HG02571 (cell line): ENCODE data around the gene PACS1.

Experiments used
- ATAC-seq: cut with Tn5 transposase; IDR thresholded peaks from one replicate; pipeline ENCODE4 v1.9.1; 2021; ENCODE audit warnings: mild to moderate bottlenecking, moderate library complexity; ENCODE audit not compliant: unreplicated experiment

The PACS1 gene

DNA sequence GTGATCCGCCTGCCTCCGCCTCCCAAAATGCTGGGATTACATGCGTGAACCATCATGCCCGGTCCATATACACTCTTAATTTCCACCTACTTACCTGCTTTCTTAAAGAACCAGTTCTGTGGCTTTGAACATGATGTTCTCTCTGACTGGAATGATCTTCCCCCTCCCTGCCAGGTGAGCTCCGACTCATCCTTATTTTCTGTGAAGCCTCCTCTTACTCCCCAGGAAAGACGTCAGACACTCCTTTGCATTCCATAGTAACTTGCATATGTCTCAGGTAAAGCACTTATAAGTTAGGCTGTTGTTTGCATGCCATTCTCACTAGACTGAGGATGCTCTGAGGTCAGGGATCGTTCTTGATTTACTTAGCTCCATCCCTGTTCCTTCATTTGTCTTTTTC lies 106.6 kb downstream of the PACS1 start:
- ATAC-seq: no peak

DNA sequence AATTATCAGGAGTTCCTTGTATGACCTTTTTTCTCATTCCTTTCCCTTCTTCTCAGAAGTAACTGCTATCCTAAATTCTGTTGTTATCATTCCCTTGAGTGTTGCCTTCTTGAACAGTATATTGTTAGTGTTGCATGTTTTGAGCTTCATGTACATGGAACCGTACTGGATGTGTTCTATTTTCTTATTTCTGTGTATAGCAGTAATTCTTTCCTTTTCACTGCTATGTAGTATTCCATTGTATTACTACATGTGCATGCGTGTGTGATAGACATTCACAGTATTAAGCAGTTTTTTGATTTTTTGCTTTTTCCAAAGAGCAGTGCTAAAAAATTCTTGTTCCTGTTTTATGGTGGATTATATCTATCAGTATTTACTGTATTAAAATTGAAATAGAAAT lies 108.1 kb downstream of the PACS1 start:
- ATAC-seq: no peak

DNA sequence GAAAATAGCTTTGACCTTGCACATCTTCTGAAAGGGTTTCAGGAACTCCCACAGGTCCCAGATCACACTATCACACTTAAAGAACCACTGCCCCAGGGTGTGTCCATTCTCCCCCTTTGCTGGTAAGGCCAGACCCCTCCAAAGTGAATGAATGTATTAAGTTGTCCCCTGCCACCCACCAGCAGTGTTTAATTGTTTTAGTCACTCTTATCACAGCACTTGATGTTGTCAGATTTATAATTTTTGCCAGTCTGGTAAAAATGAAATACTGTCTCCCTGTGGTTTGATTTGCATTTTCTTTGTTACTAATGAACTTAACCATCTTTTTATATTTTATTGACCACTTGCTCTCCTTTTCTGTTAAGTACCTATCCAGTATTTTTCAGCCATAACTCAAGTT lies 108.8 kb downstream of the PACS1 start:
- no peak for ATAC-seq

DNA sequence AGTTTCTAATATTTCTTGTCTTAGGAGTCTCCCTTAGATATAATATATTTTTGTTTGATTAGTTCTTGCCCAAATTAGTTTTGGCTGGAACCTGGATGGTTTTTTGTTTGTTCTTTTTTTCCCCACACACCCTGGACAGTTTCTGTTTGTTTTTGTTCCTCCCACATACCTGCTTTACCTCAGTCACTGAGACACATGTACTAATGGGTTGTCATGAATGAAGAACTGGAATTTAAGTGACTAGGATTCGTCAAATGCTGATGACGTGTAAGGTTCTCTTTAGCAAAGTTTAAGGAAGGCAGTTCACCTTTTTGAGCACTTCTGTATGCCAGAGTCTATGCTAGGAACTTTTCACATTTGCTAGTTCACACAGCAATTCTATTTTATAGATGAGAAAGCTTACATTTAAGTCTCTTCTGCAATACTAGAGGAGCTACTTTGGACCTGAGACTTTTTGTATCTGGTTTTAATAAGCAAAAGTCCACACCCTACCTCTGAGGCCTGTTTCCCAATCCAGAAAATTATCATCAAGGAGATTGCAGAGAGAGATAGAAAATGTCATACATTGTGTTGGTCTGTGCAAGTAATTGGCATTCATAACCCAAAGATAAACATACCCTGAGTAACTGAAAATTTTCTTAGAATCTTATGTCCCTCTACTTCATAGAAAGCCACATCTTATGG lies 111.7 kb downstream of the PACS1 start:
- no peak for ATAC-seq

DNA sequence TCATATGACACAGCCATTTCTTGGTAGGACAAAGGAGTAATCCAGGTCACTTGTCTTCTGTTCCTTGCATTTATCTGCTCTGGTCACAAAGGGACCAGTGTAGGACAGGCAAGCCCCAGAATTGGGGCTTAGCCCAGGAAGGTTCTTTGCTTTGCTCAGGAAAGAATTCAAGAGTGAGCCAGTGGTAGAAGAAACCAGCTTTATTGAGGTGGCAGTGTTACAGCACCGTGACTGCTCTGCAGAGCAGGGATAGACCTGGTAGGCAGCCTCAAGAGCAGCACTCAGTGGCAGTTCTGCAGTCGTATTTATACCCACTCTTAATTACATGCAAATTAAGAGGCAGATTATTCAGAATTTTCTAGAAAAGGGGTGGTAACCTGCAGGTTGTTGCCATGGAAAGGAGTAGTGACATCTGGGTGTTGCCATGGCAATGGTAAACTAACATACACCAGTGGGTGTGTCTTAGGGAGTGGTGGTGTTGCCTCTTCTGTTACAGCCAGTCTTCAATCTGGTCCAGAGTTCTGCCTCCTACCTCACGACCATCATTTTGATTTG lies 113.5 kb downstream of the PACS1 start:
- no peak for ATAC-seq

DNA sequence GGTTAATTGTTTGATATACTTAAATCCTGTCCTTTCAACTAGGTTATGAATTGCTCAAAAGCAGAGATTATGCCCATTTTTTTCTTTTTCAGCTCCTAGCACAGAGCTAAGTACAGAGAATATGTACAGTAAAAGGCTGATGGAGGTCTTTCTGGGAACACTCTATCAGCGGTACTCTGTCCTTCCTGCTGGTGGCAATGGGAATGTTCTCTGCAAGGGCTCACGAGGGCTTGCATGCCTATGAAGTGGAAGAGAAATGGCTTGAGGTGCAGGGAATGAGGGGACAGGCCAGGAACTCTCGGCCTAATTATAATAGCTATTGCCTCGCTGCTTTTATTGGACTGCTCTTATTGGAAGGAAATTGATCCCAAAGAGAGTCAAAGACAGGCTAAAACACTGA lies 114.7 kb downstream of the PACS1 start:
- no peak for ATAC-seq

DNA sequence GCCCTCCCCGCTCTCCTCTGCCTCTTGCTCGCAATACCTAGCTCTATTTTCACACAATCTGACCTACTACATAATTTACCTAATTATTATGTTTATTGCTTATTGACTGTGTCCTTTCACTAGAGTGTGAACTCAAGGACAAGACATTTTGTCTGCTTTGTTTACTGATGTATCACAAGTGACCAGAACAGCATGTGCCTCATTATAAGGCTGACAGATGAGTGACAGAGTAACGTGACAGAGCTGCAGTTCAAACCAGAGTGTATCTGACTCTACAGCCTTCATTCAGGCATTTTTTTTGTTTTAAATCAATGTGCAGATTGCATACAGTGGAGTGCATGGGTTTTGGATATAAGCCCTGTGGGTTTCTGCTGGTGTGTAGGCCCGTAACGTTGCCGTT lies 116.4 kb downstream of the PACS1 start:
- ATAC-seq: no peak

DNA sequence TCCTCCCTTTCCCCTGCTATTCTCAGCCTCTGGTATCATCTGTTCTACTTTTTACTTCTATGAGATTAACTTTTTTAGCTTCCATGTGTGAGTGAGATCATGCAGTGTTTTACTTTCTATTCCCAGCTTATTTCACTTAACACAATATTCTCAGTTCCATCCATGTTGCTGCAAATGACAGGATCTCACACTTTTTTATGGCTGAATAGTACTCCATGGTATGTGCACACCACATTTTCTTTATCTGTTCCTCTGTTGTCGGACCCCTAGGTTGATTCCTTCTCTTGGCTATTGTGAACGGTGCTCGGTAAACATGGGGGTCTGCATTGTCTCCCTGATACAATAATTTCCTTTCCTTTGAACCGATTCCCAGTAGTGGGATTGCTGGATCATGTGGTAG lies 117.4 kb downstream of the PACS1 start:
- no peak for ATAC-seq

DNA sequence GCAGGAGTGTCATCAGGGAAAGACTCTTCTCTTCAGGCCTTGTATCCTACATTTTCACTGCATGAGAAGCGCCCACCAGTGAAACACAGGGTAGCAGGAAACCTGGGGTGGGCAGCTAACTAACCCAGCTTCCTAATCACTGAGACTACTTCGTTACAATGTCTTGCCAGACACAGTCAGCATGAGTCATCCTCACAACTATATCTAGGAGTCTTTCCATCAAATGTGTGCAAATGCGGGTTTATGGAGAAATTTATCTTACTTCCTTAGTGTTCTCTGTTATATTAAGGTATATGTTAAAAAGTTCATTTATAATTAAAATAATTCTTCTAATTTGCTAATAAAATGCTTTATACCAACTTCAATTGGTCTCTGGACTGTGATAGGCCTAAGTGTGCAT lies 118.5 kb downstream of the PACS1 start:
- ATAC-seq: no peak

DNA sequence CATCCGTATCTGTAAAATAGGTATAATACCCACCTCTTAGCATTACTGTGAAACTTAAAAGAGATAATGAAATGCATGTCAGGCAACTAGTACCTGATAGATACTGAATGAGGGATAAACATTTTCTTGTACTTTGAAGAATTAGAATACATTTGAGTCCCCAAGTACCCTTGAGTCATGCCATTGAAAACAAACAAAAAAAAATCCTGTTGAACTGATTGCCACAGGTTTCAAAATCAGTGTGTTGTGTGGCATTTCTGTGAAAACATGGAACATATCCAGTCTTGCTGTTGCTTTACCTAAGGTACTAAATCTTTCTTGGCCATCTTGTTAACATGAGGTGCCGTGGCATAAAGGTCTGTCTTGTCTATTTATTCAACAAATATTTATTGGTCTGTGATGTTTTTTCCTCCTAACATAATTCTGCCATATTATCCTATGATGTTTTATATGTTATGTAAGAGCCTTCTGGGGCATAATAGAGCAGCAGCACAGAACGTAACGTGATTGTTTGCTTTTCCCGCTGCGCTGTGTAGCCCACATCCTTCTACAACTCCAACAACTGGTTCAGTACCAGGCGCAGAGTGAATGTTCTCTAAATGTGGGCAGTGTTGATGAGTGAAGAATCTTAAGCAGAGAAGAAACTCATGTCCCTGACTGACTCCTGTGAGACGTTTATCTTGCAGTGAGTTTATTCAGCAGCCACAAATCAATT lies 119.1 kb downstream of the PACS1 start:
- no peak for ATAC-seq

DNA sequence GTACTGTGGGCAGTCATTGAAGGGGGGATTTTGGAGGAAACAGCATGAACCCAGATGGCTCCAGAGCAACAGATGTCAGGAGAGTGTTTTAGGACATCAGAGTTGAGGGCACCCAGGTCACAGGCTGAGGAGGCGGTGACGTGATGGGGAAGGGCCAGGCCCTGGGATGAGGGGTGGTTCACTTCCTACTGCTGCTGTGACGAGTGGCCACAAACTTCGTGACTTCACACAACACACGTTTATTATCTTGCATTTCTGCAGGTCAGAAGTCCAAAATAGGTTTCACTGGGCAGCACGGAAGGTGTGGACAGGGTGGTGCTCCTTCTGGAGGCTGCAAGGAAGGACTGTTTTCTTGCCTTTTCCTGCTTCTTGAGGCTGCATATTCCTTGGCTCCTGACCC lies 120.7 kb downstream of the PACS1 start:
- no peak for ATAC-seq

DNA sequence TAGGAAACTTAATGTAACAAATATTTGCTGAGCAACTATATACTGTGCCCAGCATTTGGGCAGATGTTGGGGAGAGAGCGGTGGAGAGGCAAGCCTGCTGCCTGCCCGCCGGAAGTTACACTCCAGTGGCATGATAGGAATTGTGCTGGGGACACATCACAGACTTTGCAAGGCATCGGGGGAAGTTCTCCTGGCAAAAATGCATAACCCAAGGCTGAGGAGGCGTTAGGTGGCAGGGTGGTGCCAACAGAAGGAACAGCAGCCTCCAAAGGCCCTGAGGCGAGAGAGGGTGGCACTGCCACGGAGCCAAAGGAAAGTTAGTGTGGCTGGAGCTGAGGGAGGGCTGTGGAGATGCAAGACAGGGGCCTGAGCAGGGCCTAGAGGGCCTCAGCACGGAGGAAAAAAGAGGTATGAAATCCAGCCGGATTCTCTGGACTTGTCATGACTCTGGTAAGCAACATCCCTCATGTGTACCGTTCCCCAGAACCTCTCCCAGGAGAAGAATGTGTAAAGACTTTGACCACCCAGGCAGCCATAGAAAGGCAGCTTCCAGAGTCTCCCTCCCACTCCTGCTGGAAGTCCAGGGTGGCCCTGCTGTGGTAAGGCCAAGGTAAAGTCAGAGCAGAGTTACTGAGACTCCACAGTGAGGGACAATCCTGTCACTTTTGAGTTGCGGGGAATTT lies 122.2 kb downstream of the PACS1 start:
- no peak for ATAC-seq

DNA sequence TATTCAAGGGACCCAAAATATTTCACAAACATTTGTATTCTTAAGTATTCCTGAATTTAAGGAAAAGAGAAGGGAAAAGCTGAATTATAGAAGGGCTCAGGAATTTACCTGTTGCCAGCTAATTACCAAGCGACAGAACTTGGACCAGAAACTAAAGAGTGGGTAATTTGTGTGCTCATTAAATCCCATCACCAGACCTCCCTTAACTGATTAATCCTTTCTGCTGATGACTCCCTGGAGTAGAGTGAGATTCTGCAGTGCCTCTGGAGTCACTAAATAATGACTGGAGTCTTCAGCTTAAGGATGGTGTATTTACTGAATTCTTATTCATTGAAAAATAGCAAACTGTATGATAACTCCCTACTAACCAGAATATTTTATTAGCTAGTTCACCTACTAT lies 124.3 kb downstream of the PACS1 start:
- no peak for ATAC-seq

DNA sequence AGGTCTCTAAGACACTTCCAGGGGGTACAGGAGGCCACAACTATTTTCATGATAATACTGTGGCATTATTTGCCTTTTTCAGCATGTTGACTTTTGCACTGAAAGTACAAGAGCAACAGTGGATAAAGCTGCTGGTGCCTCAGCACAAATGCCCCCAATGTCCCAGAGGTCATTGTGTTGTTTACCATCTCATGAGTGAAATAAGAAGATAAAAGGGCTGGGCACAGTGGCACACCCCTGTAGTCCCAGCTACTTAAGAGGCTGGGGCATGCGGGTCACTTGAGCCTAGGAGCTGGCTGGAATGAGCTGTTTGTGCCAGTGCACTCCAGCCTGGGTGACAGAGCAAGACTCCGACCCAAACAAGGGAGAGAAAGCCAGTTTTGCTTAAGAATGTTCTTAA lies 125.8 kb downstream of the PACS1 start:
- ATAC-seq: no peak

DNA sequence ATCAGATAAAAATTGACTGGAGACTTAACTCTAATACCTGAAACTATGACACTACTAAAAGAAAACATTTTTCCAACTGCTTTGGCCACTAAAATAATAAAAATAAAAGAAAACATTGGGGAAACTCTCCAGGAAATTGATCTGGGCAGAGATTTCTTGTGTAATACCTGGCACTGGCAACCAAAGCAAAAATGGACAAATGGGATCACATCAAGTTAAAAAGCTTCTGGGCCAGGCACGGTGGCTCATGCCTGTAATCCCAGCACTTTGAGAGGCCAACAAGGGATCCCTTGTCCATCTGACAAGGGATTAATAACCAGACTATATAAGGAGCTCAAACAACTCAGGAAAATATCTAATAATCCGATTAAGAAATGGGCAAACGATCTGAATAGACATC lies 133.8 kb downstream of the PACS1 start:
- no peak for ATAC-seq

DNA sequence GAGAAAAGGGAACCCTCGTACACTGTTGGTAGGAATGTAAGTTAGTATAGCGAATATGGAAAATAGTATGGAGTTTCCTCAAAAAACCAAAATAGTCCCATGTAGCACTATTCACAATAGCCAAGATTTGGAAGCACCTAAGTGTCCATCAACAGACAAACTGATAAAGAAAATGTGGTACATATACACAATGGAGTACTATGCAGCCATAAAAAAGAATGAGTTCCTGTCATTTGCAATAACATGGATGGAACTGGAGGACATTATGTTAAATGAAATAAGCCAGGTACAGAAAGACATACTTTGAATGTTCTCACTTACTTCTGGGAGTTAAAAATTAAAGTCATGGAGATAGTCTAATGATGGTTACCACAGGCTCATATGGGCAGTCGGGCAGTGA lies 134.3 kb downstream of the PACS1 start:
- ATAC-seq: no peak

DNA sequence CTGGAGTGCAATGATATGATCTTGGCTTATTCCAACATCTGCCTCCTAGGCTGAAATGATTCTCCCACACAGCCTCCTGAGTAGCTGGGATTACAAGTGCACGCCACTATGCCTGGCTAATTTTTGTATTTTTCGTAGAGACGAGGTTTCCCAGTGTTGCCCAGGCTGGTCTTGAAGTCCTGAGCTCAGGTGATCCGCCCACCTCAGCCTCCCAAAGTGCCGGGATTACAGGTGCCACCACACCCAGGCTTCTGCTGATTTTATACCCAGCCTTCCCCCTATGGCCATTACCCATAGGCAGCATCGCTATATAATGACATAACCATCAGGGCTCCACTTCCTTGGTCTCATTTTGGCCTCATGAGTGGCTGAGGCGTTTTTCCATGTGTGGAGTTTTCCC lies 137.7 kb downstream of the PACS1 start:
- ATAC-seq: no peak

DNA sequence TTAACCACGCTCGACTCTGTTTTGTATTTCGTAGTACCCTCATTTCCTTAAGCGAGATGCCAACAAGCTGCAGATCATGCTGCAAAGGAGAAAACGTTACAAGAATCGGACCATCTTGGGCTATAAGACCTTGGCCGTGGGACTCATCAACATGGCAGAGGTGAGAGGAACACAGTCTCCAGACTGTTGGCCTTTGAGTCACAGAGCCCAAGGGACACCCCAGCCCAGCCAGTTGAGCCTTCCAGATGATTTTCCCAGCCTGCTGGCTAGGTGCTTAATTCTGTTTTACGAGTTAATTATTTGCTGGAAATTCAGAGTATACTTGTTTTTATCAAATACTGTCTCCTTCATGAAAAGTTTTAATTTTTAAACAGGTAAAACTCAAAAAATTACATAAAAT lies 141.0 kb downstream of the PACS1 start:
- no peak for ATAC-seq

DNA sequence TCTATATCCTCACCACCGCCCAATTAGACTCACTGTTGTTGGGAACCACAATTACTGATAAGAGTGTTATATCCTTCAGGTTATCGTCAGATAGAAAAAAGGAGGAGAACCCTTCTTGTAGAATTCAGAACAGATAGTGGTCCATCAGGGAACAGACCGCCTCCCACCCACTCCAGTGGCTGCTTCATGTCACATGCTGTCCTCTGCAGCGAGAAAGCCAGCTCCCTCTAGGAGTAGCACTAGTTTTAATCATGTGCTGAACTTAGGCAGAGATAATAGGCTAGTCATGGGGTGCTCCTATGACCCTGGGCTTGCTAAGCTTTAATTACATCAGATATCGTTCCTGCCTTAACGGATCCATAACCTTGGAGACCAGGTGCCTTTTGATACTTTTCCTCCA lies 146.8 kb downstream of the PACS1 start:
- no peak for ATAC-seq

DNA sequence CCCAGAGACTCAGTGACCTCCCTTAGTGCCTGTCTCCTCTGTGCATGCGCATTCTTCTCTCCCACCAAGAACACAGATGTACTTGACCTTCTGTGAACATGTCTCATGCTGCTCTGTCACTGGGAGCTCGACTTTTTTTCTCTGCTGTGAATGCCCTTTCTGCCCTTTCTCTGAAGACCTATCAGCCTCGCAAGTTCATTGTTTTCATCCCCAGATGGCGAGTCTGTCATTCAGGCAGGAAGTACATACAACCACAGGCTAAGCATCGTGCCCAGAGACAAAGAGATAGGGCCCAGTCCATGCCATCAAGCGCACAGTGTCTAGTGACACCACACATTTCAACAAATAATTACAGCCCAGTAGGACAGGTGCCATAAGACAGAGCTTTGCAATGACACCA lies 148.0 kb downstream of the PACS1 start:
- ATAC-seq: no peak

DNA sequence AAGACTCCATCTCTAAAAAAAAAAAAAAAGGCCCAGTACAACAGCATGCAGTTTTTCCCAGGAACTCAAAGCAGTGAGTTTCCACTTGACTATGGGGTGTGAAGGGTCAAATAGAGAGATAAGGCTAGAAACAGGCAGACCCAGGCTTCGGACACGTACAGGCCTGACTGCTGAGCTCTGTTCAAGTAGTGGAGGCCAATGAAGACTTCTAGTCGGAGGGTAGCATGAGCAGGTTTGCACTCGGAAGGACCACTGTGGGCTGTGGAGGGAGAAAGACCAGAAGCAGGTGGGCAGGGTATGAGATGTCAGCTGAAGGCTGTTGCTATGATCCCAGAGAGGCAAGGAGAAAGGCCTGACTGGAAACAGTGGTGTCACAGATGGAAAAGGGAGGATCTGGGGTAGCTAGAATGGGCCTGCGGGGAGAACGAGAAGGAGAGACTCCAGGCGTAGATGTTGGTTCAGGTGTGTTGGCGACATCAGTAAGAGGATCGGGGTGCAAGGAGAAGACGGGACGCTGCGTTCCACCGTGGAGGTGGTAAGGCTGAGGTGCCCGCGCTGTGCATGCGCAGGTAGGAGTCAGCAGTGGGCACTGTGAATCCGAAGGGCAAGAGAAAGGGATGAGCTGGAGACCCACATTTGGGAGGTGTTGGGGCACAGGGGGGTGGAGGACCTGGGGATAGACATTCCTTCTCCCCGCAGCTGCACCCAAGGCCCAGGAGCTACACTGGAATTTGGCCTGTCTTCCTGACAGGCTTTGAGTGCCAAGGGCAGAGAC lies 149.0 kb downstream of the PACS1 start:
- no peak for ATAC-seq
